NCI-H524 treated with DMSO at 0.1 percent for 48 hours (cell line): Measurements from ENCODE around the gene SYT7.
"Not testable (repeated sequence)": the region's sequence is repeated elsewhere in the genome, so short reads cannot be mapped to it uniquely, and the experiment has no call there.

Experiments
- DNase-seq: peaks from one replicate; lab custom pipeline; 2025; lab: John Stamatoyannopoulos, UW

SYT7 gene

GRCh38 chr11:61496602-61497400, 84.1 kb downstream of the SYT7 start:
- DNase-seq: no peak

GRCh38 chr11:61495801-61496601, 84.9 kb downstream of the SYT7 start:
- DNase-seq: peak; percentile 89

GRCh38 chr11:61494381-61494961, 86.4 kb downstream of the SYT7 start:
- DNase-seq: no peak

- DNase-seq: no peak
These were observed 89.0 kb downstream of the SYT7 start for GRCh38 chr11:61491736-61492395.

- DNase-seq: no peak
These were observed 90.8 kb downstream of the SYT7 start for GRCh38 chr11:61489833-61490721.

- DNase-seq: no peak
These were observed 92.1 kb downstream of the SYT7 start for GRCh38 chr11:61488651-61489291.

- DNase-seq: no peak
These were observed 93.4 kb downstream of the SYT7 start for GRCh38 chr11:61487342-61488025.

- no peak for DNase-seq
These were observed 94.1 kb downstream of the SYT7 start for GRCh38 chr11:61486779-61487178.

- no peak for DNase-seq
These were observed 94.8 kb downstream of the SYT7 start for GRCh38 chr11:61486011-61486620.

GRCh38 chr11:61485080-61485479, 95.8 kb downstream of the SYT7 start:
- DNase-seq: no peak

GRCh38 chr11:61484541-61484940, 96.3 kb downstream of the SYT7 start:
- DNase-seq: no peak

GRCh38 chr11:61482513-61482912, 98.4 kb downstream of the SYT7 start:
- DNase-seq: no peak

- no peak for DNase-seq
These were observed 99.1 kb downstream of the SYT7 start for GRCh38 chr11:61481806-61482205.

- no peak for DNase-seq
These were observed 99.9 kb downstream of the SYT7 start for GRCh38 chr11:61480994-61481335.

GRCh38 chr11:61480261-61480993, 100.4 kb downstream of the SYT7 start:
- DNase-seq: no peak

GRCh38 chr11:61479360-61480058, 101.4 kb downstream of the SYT7 start:
- DNase-seq: not testable (repeated sequence)

- DNase-seq: no peak
These were observed 103.1 kb downstream of the SYT7 start for GRCh38 chr11:61477727-61478148.

GRCh38 chr11:61477126-61477525, 103.8 kb downstream of the SYT7 start:
- DNase-seq: no peak

GRCh38 chr11:61476371-61476770, 104.5 kb downstream of the SYT7 start:
- DNase-seq: no peak
